Liver (tissue), 9 donors: ENCODE data around the gene AP1M1. TPM values are rescaled to one million over a fixed set of nuclear protein-coding genes. Genes with fewer than 3 reads are reported as not detected.
A peak's percentile ranks its signal among the peaks of the same experiment; 100 is the strongest.

Experiments used
- DNase-seq: peaks from one replicate; pipeline ENCODE4 v3.0.0-alpha.2; 2017; ENCODE audit warnings: low spot score
- H3K27ac ChIP-seq, 2 donors: one replicate each; pipeline ENCODE4 v1.7.0; 2013; ENCODE audit warnings: inconsistent platforms in 2 of 2, low read length in 2 of 2, control low read depth in 1 of 2, low read depth in 1 of 2, mild to moderate bottlenecking in 1 of 2
- H3K27me3 ChIP-seq, 4 donors: one replicate each; pipeline versions ENCODE4 v1.6.1 to v1.7.0; 2013; ENCODE audit warnings: low read length in 3 of 4, inconsistent platforms in 1 of 4, mild to moderate bottlenecking in 1 of 4, moderate library complexity in 1 of 4; ENCODE audit not compliant: control insufficient read depth in 4 of 4, insufficient read depth in 4 of 4
- H3K36me3 ChIP-seq, 4 donors: one replicate each; pipeline versions ENCODE4 v1.6.1 to v1.7.0; 2013; ENCODE audit warnings: low read length in 3 of 4, mild to moderate bottlenecking in 3 of 4, low read depth in 1 of 4, moderate library complexity in 1 of 4; ENCODE audit not compliant: control insufficient read depth in 4 of 4, insufficient read depth in 3 of 4
- H3K4me1 ChIP-seq, 4 donors: one replicate each; pipeline versions ENCODE4 v1.6.1 to v1.7.0; 2013; ENCODE audit warnings: low read length in 3 of 4, mild to moderate bottlenecking in 3 of 4, moderate library complexity in 1 of 4; ENCODE audit not compliant: control insufficient read depth in 4 of 4, insufficient read depth in 4 of 4
- H3K4me3 ChIP-seq, 3 donors: one replicate each; pipeline versions ENCODE4 v1.6.1 to v1.7.0; 2013; ENCODE audit warnings: low read length in 3 of 3, control low read depth in 1 of 3, low read depth in 1 of 3, mild to moderate bottlenecking in 1 of 3
- H3K9ac ChIP-seq, 2 donors: one replicate each; pipeline ENCODE4 v1.7.0; 2013; ENCODE audit warnings: low read length in 2 of 2, mild to moderate bottlenecking in 2 of 2, moderate library complexity in 2 of 2, control low read depth in 1 of 2, low read depth in 1 of 2
- H3K9me3 ChIP-seq, 4 donors: one replicate each; pipeline versions ENCODE4 v1.6.1 to v1.7.0; 2013; ENCODE audit warnings: low read length in 3 of 4; ENCODE audit not compliant: control insufficient read depth in 4 of 4
- ATF3 ChIP-seq: IDR thresholded peaks from 2 replicates; pipeline ENCODE4 v1.6.1; 2016; ENCODE audit warnings: antibody characterized with exemption
- EGR1 ChIP-seq, 2 donors: IDR thresholded peaks; 2 replicates each; pipeline ENCODE4 v1.6.1; 2016 to 2018; ENCODE audit warnings: antibody characterized with exemption in 2 of 2, low read depth in 2 of 2
- FOXA1 ChIP-seq: IDR thresholded peaks from 2 replicates; pipeline ENCODE4 v1.6.1; 2016; ENCODE audit warnings: antibody characterized with exemption
- FOXA2 ChIP-seq: IDR thresholded peaks from 2 replicates; pipeline ENCODE4 v1.6.1; 2016; ENCODE audit warnings: antibody characterized with exemption
- GABPA ChIP-seq, 2 donors: IDR thresholded peaks in 1 of 2; conservative IDR thresholded peaks in 1 of 2; 2 replicates each; pipeline ENCODE4 v1.6.1; 2016; ENCODE audit warnings: antibody characterized with exemption in 2 of 2, mild to moderate bottlenecking in 1 of 2, moderate library complexity in 1 of 2
- HNF4A ChIP-seq, 2 donors: conservative IDR thresholded peaks; 2 replicates each; pipeline ENCODE4 v1.6.1; 2016; ENCODE audit warnings: antibody characterized with exemption in 2 of 2, mild to moderate bottlenecking in 2 of 2
- HNF4G ChIP-seq: IDR thresholded peaks from 2 replicates; pipeline ENCODE4 v1.6.1; 2016; ENCODE audit warnings: antibody characterized with exemption
- MAX ChIP-seq: IDR thresholded peaks from 2 replicates; pipeline ENCODE4 v1.6.1; 2016; ENCODE audit warnings: antibody characterized with exemption
- NR2F2 ChIP-seq: IDR thresholded peaks from 2 replicates; pipeline ENCODE4 v1.6.1; 2016; ENCODE audit warnings: antibody characterized with exemption
- RAD21 ChIP-seq, 2 donors: IDR thresholded peaks; 2 replicates each; pipeline ENCODE4 v1.6.1; 2016; ENCODE audit warnings: antibody characterized with exemption in 2 of 2, mild to moderate bottlenecking in 2 of 2
- REST ChIP-seq: IDR thresholded peaks from 2 replicates; pipeline ENCODE4 v1.6.1; 2016; ENCODE audit warnings: antibody characterized with exemption, mild to moderate bottlenecking
- RXRA ChIP-seq, 2 donors: IDR thresholded peaks; 2 replicates each; pipeline ENCODE4 v1.6.1; 2017 to 2018; ENCODE audit warnings: antibody characterized with exemption in 2 of 2, mild to moderate bottlenecking in 1 of 2
- SP1 ChIP-seq: IDR thresholded peaks from 2 replicates; pipeline ENCODE4 v1.6.1; 2018; ENCODE audit warnings: antibody characterized with exemption, mild to moderate bottlenecking
- YY1 ChIP-seq: IDR thresholded peaks from 2 replicates; pipeline ENCODE4 v1.6.1; 2016; ENCODE audit warnings: antibody characterized with exemption, mild to moderate bottlenecking
- WGBS: extraction: QIAGEN DNeasy Blood & Tissue Kit; methylation state at CpG from one replicate; pipeline ENCODE4 v1.1.7; 2013; 5-methylcytosine and 5-hydroxymethylcytosine counted together
- polyA plus RNA-seq, 2 donors: library from polyadenylated mRNA; stranded (reverse) in 1 of 2; unstranded in 1 of 2; fragments of 200-250 nt in 1 of 2; fragments of >200 nt in 1 of 2; fragmentation: Nextera tagmentation in 1 of 2; extraction: Ambion mirVana in 1 of 2; gene quantifications; one replicate each; pipeline versions ENCODE4 v1.2.1 to v1.2.3, GENCODE V29; 2013 to 2015
- total RNA-seq, 2 donors: library from RNA; depleted of rRNA; stranded (reverse); fragments of >200 nt; gene quantifications; one replicate each; pipeline ENCODE4 v1.2.3, GENCODE V29; 2014
- donor health status: healthy.
- donor health status: healthy.
- donor health status: healthy.
- donor health status: healthy.
- donor health status: healthy.

Gene AP1M1
- total RNA-seq, result 10 to 100 TPM; 25.4 to 62.2 TPM
- 10 to 100 TPM; 50.4 TPM for polyA plus RNA-seq

- DNase-seq, result peak; percentile 98
- Histone ChIP-seq H3K4me1 (peaks cover 19 to 60% (median 54%) of the 10 kb centered on the region in 4 donors), H3K27ac (peak within 1 kb of the TSS; percentile 90), H3K36me3 (peaks cover 0 to 3% (median 0%) of the 10 kb centered on the region in 4 donors), H3K9me3 (no peaks in the 10 kb centered on the region), H3K9ac (peak within 1 kb of the TSS; percentile 66 to 68), H3K4me3 (peak within 1 kb of the TSS; percentile 71 to 92 (median 90)), H3K27me3 (no peaks in the 10 kb centered on the region)
- WGBS, result under 1% methylated on average over 65 of the region's 65 CpGs
- TF ChIP-seq MAX (peak; percentile 67), SP1 (peak; percentile 34), RAD21 (IDR thresholded peaks at IDR 0.05) (no peak), REST (no peak), GABPA (IDR thresholded peaks at IDR 0.05 in 1 of 2, conservative IDR thresholded peaks at IDR 0.05 in 1 of 2) (peak; percentile 78 to 95), EGR1 (IDR thresholded peaks at IDR 0.05; ENCODE audit: low read depth in 2 of 2) (peak in 1 of 2 donors; percentile 77), YY1 (peak; percentile 84), NR2F2 (peak; percentile 7), FOXA2 (no peak), RXRA (IDR thresholded peaks at IDR 0.05) (peak in 1 of 2 donors; percentile 23)
Observed at GRCh38 chr19:16197622-16198369, at the start of gene AP1M1. Gene AP1M1 (plus strand): TSS chr19:16197911. CDS start chr19:16198027, 116 bp downstream.

- Histone ChIP-seq H3K9me3 (no peaks in the 10 kb centered on the region), H3K36me3 (no peaks in the 10 kb centered on the region), H3K4me3 (no peak overlapping the region)
Observed at GRCh38 chr19:16148443-16149229, 49.1 kb upstream of the AP1M1 start.

GRCh38 chr19:16153582-16154336, 44.0 kb upstream of the AP1M1 start:
- Histone ChIP-seq H3K4me1 (peaks cover 0 to 2% (median 0%) of the 10 kb centered on the region in 4 donors), H3K36me3 (no peaks in the 10 kb centered on the region), H3K4me3 (no peak overlapping the region), H3K9me3 (no peaks in the 10 kb centered on the region), H3K9ac (no peak overlapping the region), H3K27me3 (no peaks in the 10 kb centered on the region), H3K27ac (no peak overlapping the region)
- DNase-seq, result no peak
- WGBS, result 81% methylated on average over 11 of the region's 11 CpGs
- TF ChIP-seq RAD21 (IDR thresholded peaks at IDR 0.05) (no peak), FOXA2 (no peak), MAX (no peak), GABPA (IDR thresholded peaks at IDR 0.05 in 1 of 2, conservative IDR thresholded peaks at IDR 0.05 in 1 of 2) (no peak), FOXA1 (no peak), ATF3 (no peak), HNF4G (no peak), REST (no peak), YY1 (no peak), SP1 (no peak), HNF4A (conservative IDR thresholded peaks at IDR 0.05) (no peak), NR2F2 (no peak), EGR1 (IDR thresholded peaks at IDR 0.05; ENCODE audit: low read depth in 2 of 2) (no peak)

More at GRCh38 chr19:16148443-16149229, 49.1 kb upstream of the AP1M1 start:
- Histone ChIP-seq H3K27ac (peak overlapping the region in 1 of 2 donors; percentile 31), H3K9ac (no peak overlapping the region), H3K4me1 (peaks cover 0 to 2% (median 0%) of the 10 kb centered on the region in 4 donors), H3K27me3 (no peaks in the 10 kb centered on the region)
- WGBS, result 84% methylated on average over 8 of the region's 8 CpGs
- no peak for DNase-seq
- no peak for TF ChIP-seq YY1
